GM21447 (cell line): ENCODE data around the gene STK26.
"Not testable (repeated sequence)": the region's sequence is repeated elsewhere in the genome, so short reads cannot be mapped to it uniquely, and the experiment has no call there.

ENCODE experiments used
- ATAC-seq: cut with Tn5 transposase; IDR thresholded peaks from one replicate; pipeline ENCODE4 v1.9.1; 2021; ENCODE audit not compliant: unreplicated experiment

Gene STK26

DNA sequence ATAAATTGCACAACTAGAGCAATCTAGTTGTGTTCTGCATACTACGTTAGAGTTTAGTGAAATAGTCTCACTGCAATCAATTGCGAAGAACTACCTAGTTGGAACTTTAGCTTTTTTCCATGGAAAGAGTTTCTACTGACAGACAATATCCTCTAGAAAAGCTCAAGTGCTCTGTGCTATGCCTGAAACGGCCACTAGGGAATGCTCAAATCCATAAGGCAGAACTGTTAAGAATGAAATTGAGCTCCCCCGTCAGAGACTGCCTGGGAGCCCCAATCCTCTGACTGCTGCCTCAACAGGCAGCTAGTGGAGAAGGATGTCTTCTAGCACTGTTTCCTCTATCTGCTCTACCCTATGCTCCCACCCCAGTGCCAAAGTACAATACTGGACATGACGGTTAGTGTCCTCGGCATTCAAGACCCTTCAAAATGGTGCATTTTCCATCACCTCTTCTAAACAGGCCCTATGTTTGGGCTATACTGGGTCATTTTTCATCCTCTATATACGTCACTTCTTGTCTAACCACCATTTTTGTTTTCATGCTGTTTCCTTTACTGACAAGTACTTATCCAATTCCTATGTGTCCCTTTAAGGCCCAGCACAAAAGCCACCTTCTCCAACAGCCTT, 69.5 kb downstream of the STK26 start:
- ATAC-seq = peak; percentile 84

DNA sequence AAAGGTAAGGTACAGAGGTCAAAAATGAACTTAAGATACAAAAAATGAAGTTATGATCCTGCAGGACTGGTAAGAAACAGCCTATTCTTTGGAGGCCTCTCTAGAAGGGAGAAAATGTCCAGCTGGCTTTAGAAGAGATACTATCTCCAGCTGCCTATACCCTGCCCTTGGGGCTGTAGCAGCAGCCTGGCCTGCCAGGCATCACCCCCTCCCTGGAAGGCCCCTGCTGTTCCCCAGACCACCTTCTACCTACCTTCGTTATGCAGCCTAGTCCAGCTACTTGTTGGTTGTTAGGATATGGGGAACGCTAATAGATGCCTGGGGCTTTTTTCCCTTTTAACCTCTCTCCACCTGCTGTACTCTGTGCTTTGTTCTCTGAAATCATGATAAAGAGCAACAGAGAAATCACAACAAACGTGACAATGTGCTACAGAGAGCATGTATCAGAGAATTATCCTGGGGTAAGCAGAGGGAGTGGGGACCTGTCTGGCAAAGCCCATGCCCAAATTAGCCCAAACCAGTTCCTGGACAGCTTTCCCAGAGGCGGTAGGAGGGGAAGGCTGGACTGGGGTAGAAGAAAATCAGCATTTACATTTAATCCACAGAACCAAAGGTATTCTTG, 70.2 kb downstream of the STK26 start:
- ATAC-seq = no peak

- ATAC-seq = no peak
These were observed 71.1 kb downstream of the STK26 start for GRCh38 chrX:132094164-132094563.

DNA sequence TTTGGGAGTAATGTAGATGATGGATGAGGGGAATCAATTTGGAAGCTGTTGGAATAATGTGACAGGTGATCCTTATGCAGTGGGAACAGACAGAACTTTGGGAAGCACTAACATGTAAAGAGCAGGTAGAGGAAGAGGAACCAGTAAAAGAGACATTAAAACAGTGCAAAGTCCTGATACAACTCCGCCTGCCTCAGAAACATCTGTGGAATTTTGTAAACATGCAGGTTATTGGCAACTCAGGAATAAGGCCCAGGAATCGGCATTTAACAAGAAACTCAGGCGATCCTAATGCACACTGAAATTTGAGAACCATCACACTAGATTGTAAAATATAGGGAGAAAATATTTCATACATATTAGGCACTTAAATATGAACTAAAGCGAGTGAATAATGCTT, 75.6 kb downstream of the STK26 start:
- ATAC-seq = not testable (repeated sequence)

GRCh38 chrX:132101206-132101605, 78.1 kb downstream of the STK26 start:
- no peak for ATAC-seq

DNA sequence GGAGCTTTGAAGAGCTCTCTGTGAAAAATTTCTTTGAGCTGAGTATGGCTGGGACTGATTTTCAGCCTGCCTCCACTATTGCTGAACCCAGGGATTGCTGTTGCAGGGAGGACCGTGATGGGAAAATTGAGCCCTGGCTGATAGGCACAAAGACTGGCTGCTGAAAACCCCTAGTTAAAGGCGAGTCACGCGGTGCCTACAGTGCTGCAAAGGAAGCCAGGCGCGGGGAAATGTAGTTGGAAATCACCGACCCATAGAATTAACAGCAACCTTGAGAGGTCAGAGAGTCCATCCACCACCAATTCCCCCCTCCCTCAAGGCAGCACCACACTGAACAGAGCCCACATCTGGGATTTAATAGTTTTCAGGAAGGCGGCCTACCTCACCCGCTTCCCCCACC, 78.7 kb downstream of the STK26 start:
- no peak for ATAC-seq

GRCh38 chrX:132107291-132107690, 84.2 kb downstream of the STK26 start:
- no peak for ATAC-seq

DNA sequence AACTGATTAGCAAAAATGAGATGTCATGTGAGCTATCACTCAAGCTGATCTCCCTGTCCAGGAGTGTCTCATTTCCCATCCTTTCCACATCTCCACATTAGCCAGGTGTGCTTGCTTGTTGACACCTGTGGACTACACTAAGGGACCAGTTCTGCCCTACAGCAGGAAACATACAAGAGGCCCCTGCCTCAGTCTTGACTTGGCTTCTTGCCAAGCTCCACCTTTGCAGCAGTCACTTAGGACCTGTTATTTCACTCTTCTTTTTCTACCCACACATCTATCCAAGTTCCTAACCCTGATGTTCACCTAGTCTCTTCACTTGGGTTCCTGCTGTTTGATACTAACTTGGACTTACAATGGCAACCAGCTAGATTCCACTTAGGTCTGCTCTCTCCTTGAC, 91.5 kb downstream of the STK26 start:
- no peak for ATAC-seq

DNA sequence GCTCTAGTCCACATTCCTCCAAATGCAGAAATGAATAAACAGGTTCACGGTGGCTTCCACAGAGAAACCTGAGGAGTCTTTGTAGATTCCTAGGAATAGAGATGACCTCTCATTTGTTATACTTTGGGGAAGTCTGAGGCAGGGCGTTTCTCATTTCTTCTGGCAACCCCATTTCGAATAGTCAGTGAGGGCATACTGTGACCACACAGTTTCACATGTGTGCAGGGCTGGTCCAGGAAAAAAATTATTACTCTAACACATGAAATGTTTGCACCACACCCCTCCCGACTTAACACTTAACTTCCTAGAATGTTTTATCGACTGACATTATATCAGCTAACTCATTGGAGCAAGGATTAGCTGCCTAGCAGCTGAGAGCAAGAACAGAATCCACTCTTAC, 92.7 kb downstream of the STK26 start:
- ATAC-seq = no peak

DNA sequence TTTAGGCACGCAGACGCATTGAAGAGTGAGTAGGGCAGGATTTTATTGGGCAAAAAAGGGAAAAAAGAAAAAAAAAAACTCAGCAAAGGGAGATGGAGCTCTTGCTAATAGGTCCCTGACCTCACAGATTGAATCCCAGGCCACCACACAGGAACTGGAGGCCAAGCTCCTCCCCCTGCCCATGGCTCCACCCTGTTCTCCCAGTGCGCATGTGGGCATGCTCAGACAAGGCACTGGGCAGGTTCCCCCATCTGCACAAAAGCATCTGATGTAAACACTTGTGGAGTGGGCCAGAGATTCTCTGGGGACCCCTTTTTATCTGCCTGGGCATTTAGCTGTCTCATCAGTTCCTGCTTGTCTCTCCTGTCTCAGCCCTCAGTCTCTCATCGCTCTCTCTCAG, 95.3 kb downstream of the STK26 start:
- no peak for ATAC-seq

DNA sequence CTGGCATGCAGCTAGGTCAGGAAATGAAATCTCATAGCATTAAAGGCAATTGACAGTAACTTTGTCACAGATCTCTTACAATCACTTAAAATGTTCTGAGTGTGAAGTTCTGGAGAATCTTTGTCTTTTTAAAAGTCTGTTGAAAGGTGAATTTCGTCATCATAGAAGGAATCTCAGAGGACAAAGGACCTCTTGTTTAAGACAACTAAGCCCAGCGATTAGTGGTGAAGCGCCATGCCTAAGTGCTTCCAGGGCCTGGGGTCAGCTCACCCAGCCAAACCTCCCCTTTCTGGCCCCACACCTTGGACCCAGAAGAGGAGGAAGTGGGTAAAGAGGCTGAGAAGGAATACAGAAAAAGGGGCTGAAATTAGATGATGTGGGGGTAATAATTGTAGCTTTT, 96.2 kb downstream of the STK26 start:
- no peak for ATAC-seq

DNA sequence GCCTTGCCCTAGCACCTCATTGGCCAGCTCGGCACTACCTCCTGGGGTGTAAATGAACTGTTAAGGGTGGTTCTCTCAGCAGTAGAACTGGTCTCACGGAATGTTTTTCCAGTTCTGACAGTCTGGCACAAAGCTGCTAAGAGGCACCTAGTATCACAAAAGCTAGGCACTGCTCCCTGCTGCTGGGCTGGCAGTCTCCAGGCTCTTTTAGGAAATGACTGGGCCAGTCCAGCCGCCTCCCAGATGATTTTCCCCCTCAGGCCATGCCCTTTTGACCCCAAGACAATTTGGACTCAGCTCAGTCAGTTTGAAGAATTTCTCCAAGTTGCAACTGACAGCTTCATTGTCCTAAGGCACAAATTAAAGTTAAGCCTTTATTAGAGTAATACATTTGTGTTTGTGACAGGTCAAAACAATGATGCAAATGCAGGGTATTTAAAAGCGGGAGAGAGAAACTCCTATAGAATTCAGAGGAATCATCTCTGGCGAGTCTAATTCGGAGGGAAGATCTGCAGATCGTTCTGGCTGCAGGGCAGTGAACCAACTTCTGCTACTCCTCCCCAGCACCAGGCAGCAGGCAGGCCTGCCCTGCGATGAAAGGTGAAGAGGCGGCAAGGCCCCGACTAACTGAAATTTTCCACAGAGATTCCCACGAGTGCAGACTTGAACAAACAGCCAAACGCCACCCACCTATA, 96.9 kb downstream of the STK26 start:
- no peak for ATAC-seq

GRCh38 chrX:132120913-132121312, 97.8 kb downstream of the STK26 start:
- ATAC-seq = no peak
